B cell (primary cell): ENCODE measurements around the gene RBM42.

Source experiments
- EZH2 ChIP-seq: IDR thresholded peaks from 2 replicates; pipeline ENCODE4 v1.6.1; 2012; ENCODE audit warnings: borderline replicate concordance, low read depth, mild to moderate bottlenecking, moderate library complexity, low read length; ENCODE audit not compliant: insufficient read depth, poor library complexity, severe bottlenecking
- TF ChIP-seq, protein P1 (sequence below): fragments of 200-600 bp; IDR thresholded peaks from one replicate; pipeline ENCODE4 v1.8.0; 2022; ENCODE audit warnings: antibody characterized with exemption, mild to moderate bottlenecking

DNA sequence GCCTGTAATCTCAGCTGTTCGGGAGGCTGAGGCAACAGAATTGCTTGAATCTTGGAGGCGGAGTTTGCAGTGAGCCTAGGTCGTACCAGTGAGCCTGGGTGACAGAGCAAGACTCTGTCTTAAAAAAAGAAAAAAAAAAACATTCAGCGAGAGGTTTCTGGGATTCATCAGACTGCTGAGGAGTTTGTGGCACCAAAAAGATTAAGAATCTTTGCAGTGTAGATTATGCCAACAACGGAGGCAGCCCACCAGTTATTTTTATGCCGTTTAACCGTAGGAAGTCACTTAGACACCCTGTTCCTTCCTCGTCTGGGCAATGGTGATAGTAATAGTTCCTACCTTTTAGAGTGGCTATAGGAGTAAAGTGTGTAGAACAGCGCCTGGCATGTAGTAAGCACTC is 21.7 kb downstream of the RBM42 start:
- TF ChIP-seq, protein P1, sequence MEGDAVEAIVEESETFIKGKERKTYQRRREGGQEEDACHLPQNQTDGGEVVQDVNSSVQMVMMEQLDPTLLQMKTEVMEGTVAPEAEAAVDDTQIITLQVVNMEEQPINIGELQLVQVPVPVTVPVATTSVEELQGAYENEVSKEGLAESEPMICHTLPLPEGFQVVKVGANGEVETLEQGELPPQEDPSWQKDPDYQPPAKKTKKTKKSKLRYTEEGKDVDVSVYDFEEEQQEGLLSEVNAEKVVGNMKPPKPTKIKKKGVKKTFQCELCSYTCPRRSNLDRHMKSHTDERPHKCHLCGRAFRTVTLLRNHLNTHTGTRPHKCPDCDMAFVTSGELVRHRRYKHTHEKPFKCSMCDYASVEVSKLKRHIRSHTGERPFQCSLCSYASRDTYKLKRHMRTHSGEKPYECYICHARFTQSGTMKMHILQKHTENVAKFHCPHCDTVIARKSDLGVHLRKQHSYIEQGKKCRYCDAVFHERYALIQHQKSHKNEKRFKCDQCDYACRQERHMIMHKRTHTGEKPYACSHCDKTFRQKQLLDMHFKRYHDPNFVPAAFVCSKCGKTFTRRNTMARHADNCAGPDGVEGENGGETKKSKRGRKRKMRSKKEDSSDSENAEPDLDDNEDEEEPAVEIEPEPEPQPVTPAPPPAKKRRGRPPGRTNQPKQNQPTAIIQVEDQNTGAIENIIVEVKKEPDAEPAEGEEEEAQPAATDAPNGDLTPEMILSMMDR = no peak
- no peak for TF ChIP-seq EZH2
